ENCODE measurements around the gene ZNF469. TPM values are rescaled to one million over a fixed set of nuclear protein-coding genes. Genes with fewer than 3 reads are reported as not detected.

Gene ZNF469
- total and polyA plus RNA-seq, 9 of the 15 experiments (the other 6 are each of a cell fraction or from before 2014, with no cell fraction given) = 0.01 to 0.04 TPM; not detected in 7

- TF ChIP-seq PURB (CRISPR knock-in tag; IDR thresholded peaks at IDR 0.05; ENCODE audit: low read depth) (no peak), MTA2 (IDR thresholded peaks at IDR 0.05; ENCODE audit: low read depth) (peak; percentile 35; the same call in 1 of the 2 replicates), KLF13 (tag; IDR thresholded peaks at IDR 0.05; ENCODE audit: borderline replicate concordance, low read depth) (no peak), HDAC8 (tag; IDR thresholded peaks at IDR 0.05) (no peak), ZC3H11A (IDR thresholded peaks at IDR 0.05; ENCODE audit: low read depth, low read length) (no peak), SRSF7 (optimal IDR thresholded peaks at IDR 0.05; ENCODE audit: low read depth, low read length) (no peak), LCOR (CRISPR knock-in tag; IDR thresholded peaks at IDR 0.05) (no peak), RNF2 (IDR thresholded peaks at IDR 0.05) (no peak), KAT7 (CRISPR knock-in tag; IDR thresholded peaks at IDR 0.05; ENCODE audit: borderline replicate concordance) (no peak), RHOXF2B (CRISPR knock-in tag; conservative IDR thresholded peaks at IDR 0.05) (no peak), DPF2 (IDR thresholded peaks at IDR 0.05) (peak; percentile 73), ZHX1 (conservative IDR thresholded peaks at IDR 0.05; ENCODE audit: low read length) (no peak), ESRRB (CRISPR knock-in tag; IDR thresholded peaks at IDR 0.05; ENCODE audit: borderline replicate concordance) (no peak), KLF10 (CRISPR knock-in tag; IDR thresholded peaks at IDR 0.05) (no peak), ZNF12 (CRISPR knock-in tag; IDR thresholded peaks at IDR 0.05) (no peak), JUND (IDR thresholded peaks at IDR 0.05; ENCODE audit: borderline replicate concordance, low read depth, low read length) (no peak), JUND (tag; IDR thresholded peaks at IDR 0.05; ENCODE audit: borderline replicate concordance, low read depth, low read length) (no peak), ZNF655 (CRISPR knock-in tag; IDR thresholded peaks at IDR 0.05) (no peak), NFE2 (IDR thresholded peaks at IDR 0.05; ENCODE audit: low read depth) (no peak), ZNF140 (CRISPR knock-in tag; IDR thresholded peaks at IDR 0.05) (no peak), FOXJ3 (CRISPR knock-in tag; IDR thresholded peaks at IDR 0.05) (no peak), L3MBTL2 (IDR thresholded peaks at IDR 0.05) (no peak), HEY1 (CRISPR knock-in tag; IDR thresholded peaks at IDR 0.05; ENCODE audit: borderline replicate concordance) (no peak), NR3C1 (CRISPR knock-in tag; IDR thresholded peaks at IDR 0.05) (no peak), SMARCB1 (IDR thresholded peaks at IDR 0.05; ENCODE audit: insufficient read length, low read depth) (no peak), SLC30A9 (CRISPR knock-in tag; IDR thresholded peaks at IDR 0.05) (no peak)
Observed at GRCh38 chr16:88333848-88334777, 48.6 kb upstream of the ZNF469 start (continued).

Measured in K562 (cell line).